HEK293T (cell line): ENCODE measurements around the gene ARHGEF7.

Source experiments
- ARNT ChIP-seq: fragments of 450-650 bp; IDR thresholded peaks from 2 replicates; pipeline ENCODE4 v1.6.1; 2017; ENCODE audit warnings: mild to moderate bottlenecking
- BHLHE40 ChIP-seq: fragments of 450-650 bp; IDR thresholded peaks from 2 replicates; pipeline ENCODE4 v1.6.1; 2016; ENCODE audit warnings: mild to moderate bottlenecking, moderate library complexity, borderline replicate concordance
- CTBP1 ChIP-seq: fragments of 450-650 bp; IDR thresholded peaks from 2 replicates; pipeline ENCODE4 v1.6.1; 2016; ENCODE audit warnings: borderline replicate concordance
- ELF4 ChIP-seq: fragments of 450-650 bp; IDR thresholded peaks from 2 replicates; pipeline ENCODE4 v1.6.1; 2017; ENCODE audit warnings: antibody characterized with exemption
- FOXA1 ChIP-seq: fragments of 450-650 bp; IDR thresholded peaks from 2 replicates; pipeline ENCODE4 v1.6.1; 2016; ENCODE audit warnings: mild to moderate bottlenecking
- FOXK2 ChIP-seq: fragments of 450-650 bp; IDR thresholded peaks from 2 replicates; pipeline ENCODE4 v1.6.1; 2016; ENCODE audit warnings: mild to moderate bottlenecking
- FOXM1 ChIP-seq: fragments of 450-650 bp; IDR thresholded peaks from 2 replicates; pipeline ENCODE4 v1.6.1; 2017; ENCODE audit warnings: mild to moderate bottlenecking, borderline replicate concordance
- L3MBTL2 ChIP-seq: fragments of 450-650 bp; conservative IDR thresholded peaks from 2 replicates; pipeline ENCODE4 v1.6.1; 2016; ENCODE audit warnings: mild to moderate bottlenecking
- NFRKB ChIP-seq: fragments of 450-650 bp; IDR thresholded peaks from 2 replicates; pipeline ENCODE4 v1.6.1; 2016; ENCODE audit warnings: mild to moderate bottlenecking, moderate library complexity
- PKNOX1 ChIP-seq: fragments of 450-650 bp; IDR thresholded peaks from 2 replicates; pipeline ENCODE4 v1.6.1; 2016
- SP1 ChIP-seq: fragments of 450-650 bp; IDR thresholded peaks from 2 replicates; pipeline ENCODE4 v1.6.1; 2017
- SUZ12 ChIP-seq: fragments of 450-650 bp; IDR thresholded peaks from 2 replicates; pipeline ENCODE4 v1.6.1; 2016; ENCODE audit warnings: mild to moderate bottlenecking
- TARDBP ChIP-seq: fragments of 450-650 bp; IDR thresholded peaks from 2 replicates; pipeline ENCODE4 v1.6.1; 2016
- ZNF384 ChIP-seq: fragments of 450-650 bp; IDR thresholded peaks from 2 replicates; pipeline ENCODE4 v1.6.1; 2016

GRCh38 chr13:111316161-111316730 lies 201.1 kb downstream of the ARHGEF7 start:
- TF ChIP-seq BHLHE40 = no peak
- TF ChIP-seq FOXK2 = no peak
- TF ChIP-seq SUZ12 = no peak
- TF ChIP-seq ELF4 = no peak
- no peak for TF ChIP-seq SP1
- TF ChIP-seq ARNT = no peak
- TF ChIP-seq FOXA1 = no peak
- TF ChIP-seq FOXM1 = no peak
- no peak for TF ChIP-seq PKNOX1
- no peak for TF ChIP-seq NFRKB
- TF ChIP-seq TARDBP = no peak
- no peak for TF ChIP-seq L3MBTL2
- no peak for TF ChIP-seq CTBP1
- no peak for TF ChIP-seq ZNF384
